GM23338 (cell line): ENCODE results near the gene HSFX1. TPM values are rescaled to one million over a fixed set of nuclear protein-coding genes. Genes with fewer than 3 reads are reported as not detected.
"Not testable (repeated sequence)": the region's sequence is repeated elsewhere in the genome, so short reads cannot be mapped to it uniquely, and the experiment has no call there.

Source experiments
- ATAC-seq: fragments of 200-7000 bp; cut with Tn5 transposase; 3 replicates; pipeline ENCODE4 v1.9.1; 2020
- DNase-seq: peaks from one replicate; pipeline ENCODE4 v3.0.0-alpha.2; 2015; ENCODE audit warnings: low spot score
- H2AFZ ChIP-seq: fragments of 200-600 bp; sonication (generic); 2 replicates; pipeline ENCODE4 v1.8.0; 2016; ENCODE audit warnings: antibody characterized with exemption, mild to moderate bottlenecking, moderate library complexity
- H3F3A ChIP-seq: fragments of 200-600 bp; sonication (generic); replicated peaks from 2 replicates; pipeline ENCODE4 v1.8.0; 2017; ENCODE audit warnings: antibody characterized with exemption, mixed run types, low read depth
- H3K27ac ChIP-seq: fragments of 200-600 bp; sonication (generic); 2 replicates; pipeline ENCODE4 v1.6.1; 2016; ENCODE audit warnings: low read depth
- H3K27me3 ChIP-seq: fragments of 200-600 bp; sonication (generic); 2 replicates; pipeline ENCODE4 v1.8.0; 2016; ENCODE audit warnings: mild to moderate bottlenecking, mixed run types, moderate library complexity; ENCODE audit not compliant: insufficient read depth
- H3K36me3 ChIP-seq: fragments of 200-600 bp; sonication (generic); 2 replicates; pipeline ENCODE4 v1.8.0; 2016; ENCODE audit warnings: mild to moderate bottlenecking; ENCODE audit not compliant: insufficient read depth
- H3K4me1 ChIP-seq: fragments of 200-600 bp; sonication (generic); 2 replicates; pipeline ENCODE4 v1.8.0; 2016; ENCODE audit warnings: mild to moderate bottlenecking, moderate library complexity; ENCODE audit not compliant: insufficient read depth
- H3K4me2 ChIP-seq: fragments of 200-600 bp; sonication (generic); 2 replicates; pipeline ENCODE4 v1.7.1; 2017; ENCODE audit warnings: mixed run types
- H3K4me3 ChIP-seq: fragments of 200-600 bp; sonication (generic); 2 replicates; pipeline ENCODE4 v1.6.1; 2016; ENCODE audit warnings: mixed run types
- H3K79me2 ChIP-seq: fragments of 200-600 bp; sonication (generic); replicated peaks from 2 replicates; pipeline ENCODE4 v1.8.0; 2017; ENCODE audit warnings: mild to moderate bottlenecking; ENCODE audit not compliant: insufficient read depth
- H3K9me2 ChIP-seq: fragments of 200-600 bp; sonication (generic); 2 replicates; pipeline ENCODE4 v1.8.0; 2017; ENCODE audit not compliant: insufficient read depth
- H4K20me1 ChIP-seq: fragments of 200-600 bp; sonication (generic); replicated peaks from 2 replicates; pipeline ENCODE4 v1.8.0; 2017; ENCODE audit warnings: mild to moderate bottlenecking; ENCODE audit not compliant: insufficient read depth
- H3K27ac Mint-ChIP-seq: 2 replicates; pipeline ENCODE4 v1.8.0; 2020; ENCODE audit warnings: inconsistent platforms, mild to moderate bottlenecking, moderate library complexity, mixed read lengths
- H3K27me3 Mint-ChIP-seq: 3 replicates; pipeline ENCODE4 v1.8.0; 2022; ENCODE audit warnings: low read depth, mild to moderate bottlenecking, moderate library complexity, mixed read lengths, inconsistent platforms; ENCODE audit not compliant: insufficient read depth, poor library complexity
- H3K36me3 Mint-ChIP-seq: 3 replicates; pipeline ENCODE4 v1.8.0; 2021; ENCODE audit warnings: low read depth, mild to moderate bottlenecking, inconsistent platforms, moderate library complexity, mixed read lengths
- H3K4me1 Mint-ChIP-seq: 3 replicates; pipeline ENCODE4 v1.8.0; 2020; ENCODE audit warnings: mild to moderate bottlenecking, inconsistent platforms, mixed read lengths
- H3K4me3 Mint-ChIP-seq: 3 replicates; pipeline ENCODE4 v1.8.0; 2021; ENCODE audit warnings: moderate library complexity, mild to moderate bottlenecking, inconsistent platforms, mixed read lengths
- H3K9me3 Mint-ChIP-seq: 3 replicates; pipeline ENCODE4 v1.8.0; 2020; ENCODE audit warnings: moderate library complexity, mild to moderate bottlenecking, inconsistent platforms, mixed read lengths
- JUNB ChIP-seq: IDR thresholded peaks from one replicate; pipeline ENCODE4 v1.6.1; 2016; ENCODE audit warnings: antibody characterized with exemption; ENCODE audit not compliant: unreplicated experiment
- polyA plus RNA-seq: library from polyadenylated mRNA; unstranded; fragments of >200 nt; fragmentation: Nextera tagmentation; extraction: Ambion mirVana; gene quantifications from 2 replicates; pipeline ENCODE4 v1.2.1, GENCODE V29; 2016
- total RNA-seq: library from RNA; depleted of rRNA; stranded (reverse); fragments of >200 nt; shearing (Covaris generic); gene quantifications from 2 replicates; pipeline ENCODE4 v1.2.3, GENCODE V29; 2014
- TF ChIP-seq, protein P1 (sequence below): fragments of 250-450 bp; sonication (Bioruptor Pico); IDR thresholded peaks from 2 replicates; pipeline ENCODE4 v1.5.0; 2020; ENCODE audit warnings: mild to moderate bottlenecking, moderate library complexity

The HSFX1 gene
- total and polyA plus RNA-seq, 2 experiments from 2014 or later = 0.56 TPM; not detected in 1

DNA sequence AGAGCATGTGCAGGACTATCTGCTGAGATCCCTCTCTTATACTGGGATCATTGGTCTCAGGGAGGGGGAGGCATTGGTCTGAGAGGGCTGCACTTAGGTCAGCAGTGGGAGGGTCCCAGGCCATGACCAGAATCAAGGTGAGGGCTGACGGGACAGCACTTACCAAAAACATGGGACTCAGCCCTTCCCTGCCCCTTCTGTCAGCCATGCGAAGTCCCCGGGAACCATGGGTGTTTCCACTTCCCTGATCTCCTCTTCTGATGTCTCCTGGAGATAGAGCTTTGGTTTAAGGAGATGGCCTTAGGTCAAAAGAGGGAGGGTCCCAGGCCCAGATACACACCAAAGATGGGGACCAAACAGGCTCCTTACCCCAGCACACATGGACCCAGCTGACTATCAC is 12.9 kb upstream of the HSFX1 start (continued):
- TF ChIP-seq, protein P1, sequence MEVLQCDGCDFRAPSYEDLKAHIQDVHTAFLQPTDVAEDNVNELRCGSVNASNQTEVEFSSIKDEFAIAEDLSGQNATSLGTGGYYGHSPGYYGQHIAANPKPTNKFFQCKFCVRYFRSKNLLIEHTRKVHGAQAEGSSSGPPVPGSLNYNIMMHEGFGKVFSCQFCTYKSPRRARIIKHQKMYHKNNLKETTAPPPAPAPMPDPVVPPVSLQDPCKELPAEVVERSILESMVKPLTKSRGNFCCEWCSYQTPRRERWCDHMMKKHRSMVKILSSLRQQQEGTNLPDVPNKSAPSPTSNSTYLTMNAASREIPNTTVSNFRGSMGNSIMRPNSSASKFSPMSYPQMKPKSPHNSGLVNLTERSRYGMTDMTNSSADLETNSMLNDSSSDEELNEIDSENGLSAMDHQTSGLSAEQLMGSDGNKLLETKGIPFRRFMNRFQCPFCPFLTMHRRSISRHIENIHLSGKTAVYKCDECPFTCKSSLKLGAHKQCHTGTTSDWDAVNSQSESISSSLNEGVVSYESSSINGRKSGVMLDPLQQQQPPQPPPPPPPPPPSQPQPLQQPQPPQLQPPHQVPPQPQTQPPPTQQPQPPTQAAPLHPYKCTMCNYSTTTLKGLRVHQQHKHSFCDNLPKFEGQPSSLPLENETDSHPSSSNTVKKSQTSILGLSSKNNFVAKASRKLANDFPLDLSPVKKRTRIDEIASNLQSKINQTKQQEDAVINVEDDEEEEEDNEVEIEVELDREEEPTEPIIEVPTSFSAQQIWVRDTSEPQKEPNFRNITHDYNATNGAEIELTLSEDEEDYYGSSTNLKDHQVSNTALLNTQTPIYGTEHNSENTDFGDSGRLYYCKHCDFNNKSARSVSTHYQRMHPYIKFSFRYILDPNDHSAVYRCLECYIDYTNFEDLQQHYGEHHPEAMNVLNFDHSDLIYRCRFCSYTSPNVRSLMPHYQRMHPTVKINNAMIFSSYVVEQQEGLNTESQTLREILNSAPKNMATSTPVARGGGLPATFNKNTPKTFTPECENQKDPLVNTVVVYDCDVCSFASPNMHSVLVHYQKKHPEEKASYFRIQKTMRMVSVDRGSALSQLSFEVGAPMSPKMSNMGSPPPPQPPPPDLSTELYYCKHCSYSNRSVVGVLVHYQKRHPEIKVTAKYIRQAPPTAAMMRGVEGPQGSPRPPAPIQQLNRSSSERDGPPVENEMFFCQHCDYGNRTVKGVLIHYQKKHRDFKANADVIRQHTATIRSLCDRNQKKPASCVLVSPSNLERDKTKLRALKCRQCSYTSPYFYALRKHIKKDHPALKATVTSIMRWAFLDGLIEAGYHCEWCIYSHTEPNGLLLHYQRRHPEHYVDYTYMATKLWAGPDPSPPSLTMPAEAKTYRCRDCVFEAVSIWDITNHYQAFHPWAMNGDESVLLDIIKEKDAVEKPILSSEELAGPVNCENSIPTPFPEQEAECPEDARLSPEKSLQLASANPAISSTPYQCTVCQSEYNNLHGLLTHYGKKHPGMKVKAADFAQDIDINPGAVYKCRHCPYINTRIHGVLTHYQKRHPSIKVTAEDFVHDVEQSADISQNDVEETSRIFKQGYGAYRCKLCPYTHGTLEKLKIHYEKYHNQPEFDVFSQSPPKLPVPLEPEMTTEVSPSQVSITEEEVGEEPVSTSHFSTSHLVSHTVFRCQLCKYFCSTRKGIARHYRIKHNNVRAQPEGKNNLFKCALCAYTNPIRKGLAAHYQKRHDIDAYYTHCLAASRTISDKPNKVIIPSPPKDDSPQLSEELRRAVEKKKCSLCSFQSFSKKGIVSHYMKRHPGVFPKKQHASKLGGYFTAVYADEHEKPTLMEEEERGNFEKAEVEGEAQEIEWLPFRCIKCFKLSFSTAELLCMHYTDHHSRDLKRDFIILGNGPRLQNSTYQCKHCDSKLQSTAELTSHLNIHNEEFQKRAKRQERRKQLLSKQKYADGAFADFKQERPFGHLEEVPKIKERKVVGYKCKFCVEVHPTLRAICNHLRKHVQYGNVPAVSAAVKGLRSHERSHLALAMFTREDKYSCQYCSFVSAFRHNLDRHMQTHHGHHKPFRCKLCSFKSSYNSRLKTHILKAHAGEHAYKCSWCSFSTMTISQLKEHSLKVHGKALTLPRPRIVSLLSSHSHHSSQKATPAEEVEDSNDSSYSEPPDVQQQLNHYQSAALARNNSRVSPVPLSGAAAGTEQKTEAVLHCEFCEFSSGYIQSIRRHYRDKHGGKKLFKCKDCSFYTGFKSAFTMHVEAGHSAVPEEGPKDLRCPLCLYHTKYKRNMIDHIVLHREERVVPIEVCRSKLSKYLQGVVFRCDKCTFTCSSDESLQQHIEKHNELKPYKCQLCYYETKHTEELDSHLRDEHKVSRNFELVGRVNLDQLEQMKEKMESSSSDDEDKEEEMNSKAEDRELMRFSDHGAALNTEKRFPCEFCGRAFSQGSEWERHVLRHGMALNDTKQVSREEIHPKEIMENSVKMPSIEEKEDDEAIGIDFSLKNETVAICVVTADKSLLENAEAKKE (CRISPR knock-in tag) = no peak
- no peak for TF ChIP-seq JUNB

DNA sequence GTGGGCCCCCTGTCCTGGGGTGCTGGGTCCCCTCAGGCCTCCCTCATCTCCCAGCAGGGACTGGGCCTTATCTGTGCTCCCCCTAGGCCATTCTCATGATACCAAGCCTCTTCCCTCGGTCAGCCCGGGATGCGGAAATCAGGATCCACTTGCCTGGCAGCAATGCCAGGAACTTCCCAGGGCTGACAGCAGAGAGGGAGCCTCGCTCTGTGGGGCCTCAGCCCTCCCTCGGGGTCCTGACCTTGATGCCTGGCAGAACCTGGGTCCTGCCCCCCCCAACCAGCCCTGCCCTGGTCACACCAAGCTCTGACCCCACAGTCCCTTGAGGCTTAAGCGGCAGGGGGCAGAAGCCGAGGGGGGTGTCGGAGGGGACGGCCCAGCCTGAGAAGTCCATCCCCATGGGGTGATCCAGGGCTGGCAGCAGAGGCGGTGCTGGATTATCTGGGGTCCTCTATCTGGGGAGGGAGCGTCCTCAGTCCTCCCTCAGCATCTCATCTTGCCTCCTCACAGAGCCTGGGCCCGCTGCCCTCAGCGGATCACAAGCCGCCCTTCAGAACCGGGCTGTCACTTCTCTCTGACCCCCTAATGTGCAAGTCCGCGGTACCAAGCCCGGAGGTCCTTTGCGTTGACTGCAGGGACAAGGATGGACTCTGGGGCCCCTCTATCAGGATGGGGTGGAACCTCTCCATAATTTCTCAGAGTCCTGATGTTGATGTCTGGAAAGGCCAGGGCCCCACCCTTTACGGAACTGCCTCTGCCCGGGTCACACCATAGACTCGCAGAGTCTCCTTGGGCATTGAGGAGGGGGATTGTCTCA is 11.8 kb upstream of the HSFX1 start:
- not testable (repeated sequence) for H3K79me2 ChIP-seq, H2AFZ ChIP-seq, H3K4me1 ChIP-seq, H3K4me3 ChIP-seq, H3K27me3 ChIP-seq, DNase-seq, H3K27ac ChIP-seq, ATAC-seq, H3F3A ChIP-seq, H3K4me3 Mint-ChIP-seq, H3K9me2 ChIP-seq, H3K4me1 Mint-ChIP-seq, H3K4me2 ChIP-seq, H4K20me1 ChIP-seq, H3K9me3 Mint-ChIP-seq, H3K27ac Mint-ChIP-seq, H3K36me3 ChIP-seq, H3K27me3 Mint-ChIP-seq, H3K36me3 Mint-ChIP-seq
